Neural cell (in vitro differentiated cells): ENCODE results near the gene ZNF384. TPM values are rescaled to one million over a fixed set of nuclear protein-coding genes. Genes with fewer than 3 reads are reported as not detected.

ENCODE experiments used
- H2AFZ ChIP-seq: fragments of 200-600, 300-800 bp; sonication (generic), shearing (Covaris generic); 2 replicates; pipeline ENCODE4 v1.6.0; 2014; ENCODE audit warnings: low read depth, mild to moderate bottlenecking, antibody characterized with exemption, low read length, moderate library complexity
- H3F3A ChIP-seq: fragments of 200-600 bp; shearing (Covaris generic); 2 replicates; pipeline ENCODE4 v1.6.1; 2016; ENCODE audit warnings: mild to moderate bottlenecking, moderate library complexity, mixed read lengths, antibody characterized with exemption, low read length; ENCODE audit not compliant: insufficient read depth, poor library complexity, severe bottlenecking
- H3K27ac ChIP-seq: fragments of 200-600, 300-800 bp; sonication (generic), shearing (Covaris generic); 2 replicates; pipeline ENCODE4 v1.5.1; 2014; ENCODE audit warnings: mild to moderate bottlenecking, low read length, moderate library complexity
- H3K27me3 ChIP-seq: fragments of 300-800, 200-600 bp; sonication (generic), shearing (Covaris generic); 2 replicates; pipeline ENCODE4 v1.6.0; 2014; ENCODE audit warnings: mild to moderate bottlenecking, low read depth, low read length, moderate library complexity; ENCODE audit not compliant: insufficient read depth
- H3K36me3 ChIP-seq: fragments of 300-800, 200-600 bp; sonication (generic), shearing (Covaris generic); 2 replicates; pipeline ENCODE4 v1.5.1; 2014; ENCODE audit warnings: mild to moderate bottlenecking, antibody characterized with exemption, low read length, moderate library complexity; ENCODE audit not compliant: insufficient read depth
- H3K4me2 ChIP-seq: fragments of 300-800, 200-600 bp; sonication (generic), shearing (Covaris generic); 2 replicates; pipeline ENCODE4 v1.6.0; 2014; ENCODE audit warnings: mild to moderate bottlenecking, low read length
- H3K4me3 ChIP-seq: fragments of 300-800, 200-600 bp; sonication (generic), shearing (Covaris generic); 2 replicates; pipeline ENCODE4 v1.5.1; 2014; ENCODE audit warnings: mild to moderate bottlenecking, low read length, moderate library complexity
- H3K79me2 ChIP-seq: fragments of 200-600 bp; shearing (Covaris generic); replicated peaks from 2 replicates; pipeline ENCODE4 v1.6.0; 2014; ENCODE audit warnings: mild to moderate bottlenecking, low read length, moderate library complexity; ENCODE audit not compliant: insufficient read depth
- H3K9ac ChIP-seq: fragments of 300-800, 200-600 bp; sonication (generic), shearing (Covaris generic); 2 replicates; pipeline ENCODE4 v1.6.1; 2016; ENCODE audit warnings: mild to moderate bottlenecking, low read length, mixed read lengths
- H3K9me2 ChIP-seq: fragments of 200-600 bp; shearing (Covaris generic); 2 replicates; pipeline ENCODE4 v1.6.1; 2016; ENCODE audit warnings: mild to moderate bottlenecking, low read length, mixed read lengths; ENCODE audit not compliant: insufficient read depth
- H3K9me3 ChIP-seq: fragments of 200-600, 300-800 bp; sonication (generic), shearing (Covaris generic); 2 replicates; pipeline ENCODE4 v1.6.1; 2016; ENCODE audit warnings: mild to moderate bottlenecking, mixed run types, low read length, moderate library complexity, mixed read lengths
- H4K20me1 ChIP-seq: fragments of 200-600 bp; shearing (Covaris generic); 2 replicates; pipeline ENCODE4 v1.6.1; 2016; ENCODE audit warnings: mild to moderate bottlenecking, mixed run types; ENCODE audit not compliant: insufficient read depth
- EP300 ChIP-seq: fragments of 450-650 bp; conservative IDR thresholded peaks from 2 replicates; pipeline ENCODE4 v1.6.1; 2014; ENCODE audit warnings: antibody characterized with exemption, mild to moderate bottlenecking, moderate library complexity; ENCODE audit not compliant: poor library complexity, severe bottlenecking
- EZH2 ChIP-seq: fragments of 200-600, 300-800 bp; shearing (Covaris generic), sonication (generic); IDR thresholded peaks from 2 replicates; pipeline ENCODE4 v1.6.1; 2014; ENCODE audit warnings: antibody characterized with exemption, low read length, borderline replicate concordance, mild to moderate bottlenecking; ENCODE audit not compliant: insufficient read depth, poor library complexity, severe bottlenecking
- MXI1 ChIP-seq: fragments of 450-650 bp; conservative IDR thresholded peaks from 2 replicates; pipeline ENCODE4 v1.6.1; 2014; ENCODE audit warnings: antibody characterized with exemption, mild to moderate bottlenecking; ENCODE audit not compliant: poor library complexity, severe bottlenecking
- POLR2AphosphoS5 ChIP-seq: IDR thresholded peaks from 2 replicates; pipeline ENCODE4 v1.6.1; 2012
- RAD21 ChIP-seq: fragments of 450-650 bp; conservative IDR thresholded peaks from 2 replicates; pipeline ENCODE4 v1.6.1; 2014; ENCODE audit warnings: antibody characterized with exemption, mild to moderate bottlenecking, moderate library complexity
- SMC3 ChIP-seq: fragments of 450-650 bp; conservative IDR thresholded peaks from 2 replicates; pipeline ENCODE4 v1.6.1; 2014; ENCODE audit warnings: antibody characterized with exemption, mild to moderate bottlenecking, moderate library complexity; ENCODE audit not compliant: poor library complexity
- TAF1 ChIP-seq: IDR thresholded peaks from 2 replicates; pipeline ENCODE4 v1.6.1; 2012; ENCODE audit warnings: low read depth
- polyA plus RNA-seq: library from polyadenylated mRNA; depleted of rRNA; stranded (reverse); fragments of >200 nt; gene quantifications from 2 replicates; pipeline ENCODE4 v1.2.3, GENCODE V29; 2014
- TF ChIP-seq, protein P1 (sequence below): IDR thresholded peaks from 2 replicates; pipeline ENCODE4 v1.6.1; 2012; ENCODE audit warnings: borderline replicate concordance
- TF ChIP-seq, protein P2 (sequence below): fragments of 450-650 bp; IDR thresholded peaks from 2 replicates; pipeline ENCODE4 v1.5.1; 2014; ENCODE audit warnings: antibody characterized with exemption, mild to moderate bottlenecking, moderate library complexity; ENCODE audit not compliant: poor library complexity, severe bottlenecking

Gene ZNF384
- polyA plus RNA-seq, 1 donor from 2014 or later = 25.8 TPM

- Histone ChIP-seq H3K79me2 (no peaks in the 10 kb centered on the region), H2AFZ (no peak overlapping the region), H3K27ac (no peak overlapping the region), H3K36me3 (no peaks in the 10 kb centered on the region), H3F3A (no peaks in the 10 kb centered on the region), H3K9ac (no peak overlapping the region), H3K9me3 (no peaks in the 10 kb centered on the region), H3K9me2 (no peaks in the 10 kb centered on the region), H3K27me3 (no peaks in the 10 kb centered on the region), H3K4me3 (no peak overlapping the region), H3K4me2 (no peak overlapping the region), H4K20me1 (no peaks in the 10 kb centered on the region)
- TF ChIP-seq POLR2AphosphoS5 (no peak), EZH2 (no peak), TAF1 (no peak), EP300 (no peak), RAD21 (no peak), MXI1 (no peak), SMC3 (no peak)
- TF ChIP-seq, protein P1, sequence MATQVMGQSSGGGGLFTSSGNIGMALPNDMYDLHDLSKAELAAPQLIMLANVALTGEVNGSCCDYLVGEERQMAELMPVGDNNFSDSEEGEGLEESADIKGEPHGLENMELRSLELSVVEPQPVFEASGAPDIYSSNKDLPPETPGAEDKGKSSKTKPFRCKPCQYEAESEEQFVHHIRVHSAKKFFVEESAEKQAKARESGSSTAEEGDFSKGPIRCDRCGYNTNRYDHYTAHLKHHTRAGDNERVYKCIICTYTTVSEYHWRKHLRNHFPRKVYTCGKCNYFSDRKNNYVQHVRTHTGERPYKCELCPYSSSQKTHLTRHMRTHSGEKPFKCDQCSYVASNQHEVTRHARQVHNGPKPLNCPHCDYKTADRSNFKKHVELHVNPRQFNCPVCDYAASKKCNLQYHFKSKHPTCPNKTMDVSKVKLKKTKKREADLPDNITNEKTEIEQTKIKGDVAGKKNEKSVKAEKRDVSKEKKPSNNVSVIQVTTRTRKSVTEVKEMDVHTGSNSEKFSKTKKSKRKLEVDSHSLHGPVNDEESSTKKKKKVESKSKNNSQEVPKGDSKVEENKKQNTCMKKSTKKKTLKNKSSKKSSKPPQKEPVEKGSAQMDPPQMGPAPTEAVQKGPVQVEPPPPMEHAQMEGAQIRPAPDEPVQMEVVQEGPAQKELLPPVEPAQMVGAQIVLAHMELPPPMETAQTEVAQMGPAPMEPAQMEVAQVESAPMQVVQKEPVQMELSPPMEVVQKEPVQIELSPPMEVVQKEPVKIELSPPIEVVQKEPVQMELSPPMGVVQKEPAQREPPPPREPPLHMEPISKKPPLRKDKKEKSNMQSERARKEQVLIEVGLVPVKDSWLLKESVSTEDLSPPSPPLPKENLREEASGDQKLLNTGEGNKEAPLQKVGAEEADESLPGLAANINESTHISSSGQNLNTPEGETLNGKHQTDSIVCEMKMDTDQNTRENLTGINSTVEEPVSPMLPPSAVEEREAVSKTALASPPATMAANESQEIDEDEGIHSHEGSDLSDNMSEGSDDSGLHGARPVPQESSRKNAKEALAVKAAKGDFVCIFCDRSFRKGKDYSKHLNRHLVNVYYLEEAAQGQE = no peak
- TF ChIP-seq, protein P2, sequence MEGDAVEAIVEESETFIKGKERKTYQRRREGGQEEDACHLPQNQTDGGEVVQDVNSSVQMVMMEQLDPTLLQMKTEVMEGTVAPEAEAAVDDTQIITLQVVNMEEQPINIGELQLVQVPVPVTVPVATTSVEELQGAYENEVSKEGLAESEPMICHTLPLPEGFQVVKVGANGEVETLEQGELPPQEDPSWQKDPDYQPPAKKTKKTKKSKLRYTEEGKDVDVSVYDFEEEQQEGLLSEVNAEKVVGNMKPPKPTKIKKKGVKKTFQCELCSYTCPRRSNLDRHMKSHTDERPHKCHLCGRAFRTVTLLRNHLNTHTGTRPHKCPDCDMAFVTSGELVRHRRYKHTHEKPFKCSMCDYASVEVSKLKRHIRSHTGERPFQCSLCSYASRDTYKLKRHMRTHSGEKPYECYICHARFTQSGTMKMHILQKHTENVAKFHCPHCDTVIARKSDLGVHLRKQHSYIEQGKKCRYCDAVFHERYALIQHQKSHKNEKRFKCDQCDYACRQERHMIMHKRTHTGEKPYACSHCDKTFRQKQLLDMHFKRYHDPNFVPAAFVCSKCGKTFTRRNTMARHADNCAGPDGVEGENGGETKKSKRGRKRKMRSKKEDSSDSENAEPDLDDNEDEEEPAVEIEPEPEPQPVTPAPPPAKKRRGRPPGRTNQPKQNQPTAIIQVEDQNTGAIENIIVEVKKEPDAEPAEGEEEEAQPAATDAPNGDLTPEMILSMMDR = no peak
Measured at GRCh38 chr12:6730169-6730568, 41.0 kb upstream of the ZNF384 start.

DNA sequence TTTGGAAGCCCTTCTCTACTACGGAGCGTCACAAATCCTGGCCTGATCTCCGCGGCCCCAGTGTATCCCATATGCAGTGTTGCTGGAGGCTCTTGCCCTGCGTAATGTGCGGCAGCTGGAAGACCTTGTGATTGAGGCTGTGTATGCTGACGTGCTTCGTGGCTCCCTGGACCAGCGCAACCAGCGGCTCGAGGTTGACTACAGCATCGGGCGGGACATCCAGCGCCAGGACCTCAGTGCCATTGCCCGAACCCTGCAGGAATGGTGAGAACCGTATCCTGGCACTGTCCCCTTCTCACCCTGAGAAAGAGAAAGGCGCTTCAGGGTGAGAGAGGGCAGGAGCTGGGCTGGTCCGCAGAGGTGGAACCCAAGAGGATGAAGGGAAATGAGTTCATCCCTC, 40.0 kb upstream of the ZNF384 start:
- no peak overlapping the region for H2AFZ ChIP-seq
- no peaks in the 10 kb centered on the region for H3K79me2 ChIP-seq
- H3K9ac ChIP-seq = no peak overlapping the region
- H3F3A ChIP-seq = no peaks in the 10 kb centered on the region
- no peak overlapping the region for H3K4me3 ChIP-seq
- no peak overlapping the region for H3K27ac ChIP-seq
- TF ChIP-seq, protein P1 = no peak
- TF ChIP-seq POLR2AphosphoS5 (no peak), MXI1 (no peak), EZH2 (no peak), TAF1 (no peak), RAD21 (no peak), SMC3 (no peak), EP300 (no peak)
- TF ChIP-seq, protein P2 = no peak
- no peaks in the 10 kb centered on the region for H3K27me3 ChIP-seq
- H3K36me3 ChIP-seq = no peaks in the 10 kb centered on the region
- no peaks in the 10 kb centered on the region for H3K9me2 ChIP-seq
- no peaks in the 10 kb centered on the region for H3K9me3 ChIP-seq
- no peaks in the 10 kb centered on the region for H4K20me1 ChIP-seq
- no peak overlapping the region for H3K4me2 ChIP-seq
